Suppressor macrophage (primary cell): ENCODE results near the gene DEPDC5.

ENCODE experiments used
- DNase-seq, 4 experiments: peaks; one replicate each; pipeline ENCODE4 v3.0.0-alpha.2; 2020 to 2022

The DEPDC5 gene

GRCh38 chr22:31926969-31927368 lies 173.2 kb downstream of the DEPDC5 start:
- no peak for DNase-seq

GRCh38 chr22:31927562-31927961 lies 173.7 kb downstream of the DEPDC5 start:
- no peak for DNase-seq

GRCh38 chr22:31929167-31929930 lies 175.5 kb downstream of the DEPDC5 start:
- DNase-seq = no peak

- DNase-seq = no peak
These were observed 179.0 kb downstream of the DEPDC5 start for GRCh38 chr22:31932863-31933262.

- no peak for DNase-seq
These were observed 179.6 kb downstream of the DEPDC5 start for GRCh38 chr22:31933406-31933805.

- DNase-seq = no peak
These were observed 180.1 kb downstream of the DEPDC5 start for GRCh38 chr22:31933816-31934482.

- peak in 1 of 4 experiments; percentile 23 for DNase-seq
These were observed 182.3 kb downstream of the DEPDC5 start for GRCh38 chr22:31935961-31936635.

- DNase-seq = no peak
These were observed 183.5 kb downstream of the DEPDC5 start for GRCh38 chr22:31937341-31937740.

- DNase-seq = no peak
These were observed 184.5 kb downstream of the DEPDC5 start for GRCh38 chr22:31938296-31938695.

- no peak for DNase-seq
These were observed 186.7 kb downstream of the DEPDC5 start for GRCh38 chr22:31940506-31940905.

- DNase-seq = no peak
These were observed 188.3 kb downstream of the DEPDC5 start for GRCh38 chr22:31942091-31942490.

GRCh38 chr22:31943206-31943977 lies 189.6 kb downstream of the DEPDC5 start:
- no peak for DNase-seq

GRCh38 chr22:31943978-31944699 lies 190.3 kb downstream of the DEPDC5 start, which contains the start of gene YWHAH:
Gene YWHAH (plus strand): TSS chr22:31944535. CDS start chr22:31944734, 199 bp downstream.
- DNase-seq = peak; percentile 97 to 99 (median 99)

- DNase-seq = peak in 3 of 4 experiments; percentile 43 to 70 (median 62)
These were observed 191.1 kb downstream of the DEPDC5 start for GRCh38 chr22:31944700-31945442.

GRCh38 chr22:31945443-31945855 lies 191.6 kb downstream of the DEPDC5 start:
- DNase-seq = no peak

GRCh38 chr22:31945971-31946680 lies 192.3 kb downstream of the DEPDC5 start:
- DNase-seq = no peak

- peak; percentile 44 to 73 (median 54) for DNase-seq
These were observed 193.5 kb downstream of the DEPDC5 start for GRCh38 chr22:31947296-31947695.

GRCh38 chr22:31948002-31948401 lies 194.2 kb downstream of the DEPDC5 start:
- DNase-seq = no peak

- no peak for DNase-seq
These were observed 196.4 kb downstream of the DEPDC5 start for GRCh38 chr22:31950226-31950625.
